CD4-positive, alpha-beta memory T cell (primary cell): ENCODE data around the gene TPGS2. TPM values are rescaled to one million over a fixed set of nuclear protein-coding genes. Genes with fewer than 3 reads are reported as not detected.

ENCODE experiments used
- CTCF ChIA-PET: fragments of 350-600 bp; sonication (Branson Sonifier 250); formaldehyde crosslinking; loops from one replicate; lab custom pipeline; 2021; ENCODE audit warnings: inconsistent platforms; ENCODE audit not compliant: partially characterized antibody; lab: Charles Lee
- POLR2A ChIA-PET: fragments of 350-600 bp; sonication (Branson Sonifier 250); formaldehyde crosslinking; loops from one replicate; lab custom pipeline; 2021; ENCODE audit not compliant: partially characterized antibody; lab: Charles Lee
- DNase-seq, 5 donors: peaks; one replicate each; pipeline versions ENCODE4 v3.0.0 to v3.0.0-alpha.2; 2020 to 2022; ENCODE audit warnings: mixed read lengths in 1 of 5
- H3K27ac ChIP-seq: one replicate; pipeline ENCODE4 v1.7.0; 2013; ENCODE audit warnings: low read depth, low read length
- H3K27me3 ChIP-seq: 2 replicates; pipeline ENCODE4 v1.7.0; 2013; ENCODE audit warnings: mild to moderate bottlenecking, low read length, moderate library complexity; ENCODE audit not compliant: insufficient read depth
- H3K36me3 ChIP-seq: 2 replicates; pipeline ENCODE4 v1.7.0; 2013; ENCODE audit warnings: mild to moderate bottlenecking, low read length, moderate library complexity; ENCODE audit not compliant: insufficient read depth
- H3K4me1 ChIP-seq: 2 replicates; pipeline ENCODE4 v1.7.0; 2013; ENCODE audit warnings: mild to moderate bottlenecking, low read length, moderate library complexity; ENCODE audit not compliant: insufficient read depth
- H3K4me3 ChIP-seq, 2 donors: one replicate each; pipeline ENCODE4 v1.7.0; 2013; ENCODE audit warnings: low read length in 2 of 2, mild to moderate bottlenecking in 1 of 2
- H3K9me3 ChIP-seq, 2 donors: one replicate each; pipeline ENCODE4 v1.7.0; 2013; ENCODE audit warnings: low read length in 2 of 2, control low read depth in 1 of 2; ENCODE audit not compliant: control insufficient read depth in 1 of 2
- H3K27ac Mint-ChIP-seq, 7 donors: one replicate each; pipeline ENCODE4 v1.8.0; 2020 to 2021; ENCODE audit warnings: mixed read lengths in 7 of 7, mild to moderate bottlenecking in 6 of 7, inconsistent platforms in 3 of 7, moderate library complexity in 3 of 7
- H3K27me3 Mint-ChIP-seq, 2 donors: one replicate each; pipeline ENCODE4 v1.8.0; 2020 to 2021; ENCODE audit warnings: mixed read lengths in 2 of 2
- H3K36me3 Mint-ChIP-seq, 2 donors: one replicate each; pipeline ENCODE4 v1.8.0; 2020 to 2021; ENCODE audit warnings: mixed read lengths in 2 of 2, inconsistent platforms in 1 of 2, mild to moderate bottlenecking in 1 of 2
- H3K4me1 Mint-ChIP-seq, 4 donors: one replicate each; pipeline ENCODE4 v1.8.0; 2020 to 2021; ENCODE audit warnings: mixed read lengths in 4 of 4, mild to moderate bottlenecking in 1 of 4
- H3K4me3 Mint-ChIP-seq, 8 donors: one replicate each; pipeline ENCODE4 v1.8.0; 2020 to 2021; ENCODE audit warnings: mixed read lengths in 8 of 8, mild to moderate bottlenecking in 7 of 8, moderate library complexity in 6 of 8, inconsistent platforms in 3 of 8
- H3K9me3 Mint-ChIP-seq, 8 donors: one replicate each; pipeline ENCODE4 v1.8.0; 2020 to 2021; ENCODE audit warnings: mixed read lengths in 8 of 8, mild to moderate bottlenecking in 5 of 8, inconsistent platforms in 3 of 8, moderate library complexity in 1 of 8
- intact Hi-C: fragments of 100-400 bp; cut with micrococcal nuclease; formaldehyde crosslinking; loops from one replicate; pipeline ENCODE4 v1.15.1; 2023
- polyA plus RNA-seq, 2 donors: library from polyadenylated mRNA; unstranded; fragments of 300-500 nt; fragmentation: Illumina TruSeq; gene quantifications; one replicate each; pipeline ENCODE4 v1.2.3, GENCODE V29; 2021
- total RNA-seq, 2 experiments: library from RNA; stranded (reverse); gene quantifications; one replicate each; pipeline ENCODE4 v1.2.3, GENCODE V29; 2021

TPGS2 gene
- total and polyA plus RNA-seq, 4 experiments from 2014 or later: 51.6 to 75.3 (median 62.1) TPM

DNA sequence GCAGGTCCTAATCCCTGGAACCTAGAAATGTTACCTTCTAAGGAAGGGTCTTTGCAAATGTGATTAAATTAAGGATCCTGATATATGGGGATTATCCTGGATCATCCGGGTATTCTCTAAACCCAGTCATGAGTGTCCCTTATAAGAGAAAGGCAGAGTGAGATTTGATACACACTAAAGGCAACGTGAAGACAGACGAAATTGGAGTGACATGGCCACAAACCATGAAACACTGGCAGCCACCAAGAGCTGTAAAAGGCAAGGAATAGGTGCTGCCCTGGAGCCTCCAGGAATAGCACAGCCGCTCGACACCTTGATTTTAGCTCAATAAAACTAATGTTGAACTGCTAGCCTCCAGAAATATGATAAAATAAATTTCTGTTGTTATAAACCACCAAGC is 45.0 kb downstream of the TPGS2 start:
- no peaks in the 10 kb centered on the region for H3K9me3 Mint-ChIP-seq

DNA sequence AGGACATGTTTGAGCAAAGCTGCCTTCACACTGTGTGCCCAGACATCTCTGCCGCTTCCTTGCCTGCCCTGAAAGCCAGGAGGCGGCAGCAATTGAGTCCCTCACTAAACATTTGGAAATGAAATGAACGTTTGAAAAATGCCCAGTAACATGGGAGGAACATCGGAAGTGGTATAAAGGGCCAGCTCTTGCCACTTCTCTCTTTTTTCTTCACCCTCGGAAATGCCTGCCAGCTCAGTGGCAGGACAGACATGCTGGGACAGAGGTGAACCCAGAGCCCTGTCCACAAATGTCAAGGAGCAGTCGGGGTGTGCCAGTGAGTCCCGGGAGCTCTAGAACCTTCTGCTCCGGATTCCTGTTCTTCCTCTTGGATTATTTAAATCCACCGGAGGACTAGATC is 46.1 kb downstream of the TPGS2 start:
- H3K9me3 ChIP-seq: no peaks in the 10 kb centered on the region
- no peaks in the 10 kb centered on the region for H3K36me3 ChIP-seq
- intact Hi-C loops: no loop called here
- H3K4me3 ChIP-seq: no peak overlapping the region
- H3K27ac ChIP-seq: no peak overlapping the region
- no peak for DNase-seq
- H3K9me3 Mint-ChIP-seq: no peaks in the 10 kb centered on the region
- no peaks in the 10 kb centered on the region for H3K27me3 Mint-ChIP-seq
- H3K27ac Mint-ChIP-seq: peak overlapping the region in 2 of 7 donors; percentile 29 to 37
- no peaks in the 10 kb centered on the region for H3K4me1 ChIP-seq
- CTCF ChIA-PET: no interaction called here
- no peak overlapping the region for H3K4me3 Mint-ChIP-seq
- POLR2A ChIA-PET: no interaction called here
- H3K36me3 Mint-ChIP-seq: peaks cover 26 to 28% of the 10 kb centered on the region in 2 donors
- H3K27me3 ChIP-seq: no peaks in the 10 kb centered on the region
- H3K4me1 Mint-ChIP-seq: peaks cover 0 to 5% (median 0%) of the 10 kb centered on the region in 4 donors

More for the DNA sequence above, 45.0 kb downstream of the TPGS2 start:
- Mint-ChIP-seq H3K4me3 (no peak overlapping the region), H3K4me1 (peaks cover 0 to 4% (median 0%) of the 10 kb centered on the region in 4 donors), H3K27ac (no peak overlapping the region), H3K27me3 (no peaks in the 10 kb centered on the region), H3K36me3 (peaks cover 30% of the 10 kb centered on the region in 2 donors)
- Histone ChIP-seq H3K27ac (no peak overlapping the region), H3K27me3 (no peaks in the 10 kb centered on the region), H3K9me3 (no peaks in the 10 kb centered on the region), H3K4me1 (no peaks in the 10 kb centered on the region), H3K36me3 (no peaks in the 10 kb centered on the region), H3K4me3 (no peak overlapping the region)
- ChIA-PET CTCF (no interaction called here), POLR2A (no interaction called here)
- intact Hi-C loops: no loop called here
- DNase-seq: no peak

GRCh38 chr18:36780748-36781147 is 48.1 kb downstream of the TPGS2 start:
- Histone ChIP-seq H3K4me3 (no peak overlapping the region), H3K36me3 (no peaks in the 10 kb centered on the region), H3K27me3 (no peaks in the 10 kb centered on the region), H3K9me3 (no peaks in the 10 kb centered on the region), H3K27ac (no peak overlapping the region), H3K4me1 (no peaks in the 10 kb centered on the region)
- Mint-ChIP-seq H3K4me1 (peaks cover 0 to 5% (median 0%) of the 10 kb centered on the region in 4 donors), H3K36me3 (peaks cover 14 to 20% of the 10 kb centered on the region in 2 donors), H3K27ac (no peak overlapping the region), H3K4me3 (no peak overlapping the region), H3K9me3 (no peaks in the 10 kb centered on the region), H3K27me3 (no peaks in the 10 kb centered on the region)
- ChIA-PET POLR2A (no interaction called here), CTCF (no interaction called here)
- no peak for DNase-seq
- intact Hi-C loops: no loop called here

- no peaks in the 10 kb centered on the region for H3K9me3 ChIP-seq
- intact Hi-C loops: no loop called here
Measured at GRCh38 chr18:36777566-36777965, 51.2 kb downstream of the TPGS2 start.

GRCh38 chr18:36776650-36777049 is 52.2 kb downstream of the TPGS2 start:
- H3K4me1 ChIP-seq: no peaks in the 10 kb centered on the region
- Mint-ChIP-seq H3K27me3 (no peaks in the 10 kb centered on the region), H3K36me3 (peaks cover 4 to 11% of the 10 kb centered on the region in 2 donors), H3K4me1 (peaks cover 0 to 5% (median 2%) of the 10 kb centered on the region in 4 donors), H3K9me3 (no peaks in the 10 kb centered on the region), H3K27ac (no peak overlapping the region), H3K4me3 (no peak overlapping the region)
- no peaks in the 10 kb centered on the region for H3K27me3 ChIP-seq
- no peaks in the 10 kb centered on the region for H3K9me3 ChIP-seq
- no peak for DNase-seq
- no peak overlapping the region for H3K4me3 ChIP-seq
- H3K36me3 ChIP-seq: no peaks in the 10 kb centered on the region
- ChIA-PET POLR2A (no interaction called here), CTCF (no interaction called here)
- H3K27ac ChIP-seq: no peak overlapping the region
- intact Hi-C loops: no loop called here

More at GRCh38 chr18:36777566-36777965, 51.2 kb downstream of the TPGS2 start:
- H3K4me1 Mint-ChIP-seq: peaks cover 0 to 5% (median 0%) of the 10 kb centered on the region in 4 donors
- peaks cover 4 to 11% of the 10 kb centered on the region in 2 donors for H3K36me3 Mint-ChIP-seq
- CTCF ChIA-PET: no interaction called here
- H3K9me3 Mint-ChIP-seq: no peaks in the 10 kb centered on the region
- DNase-seq: no peak
- Histone ChIP-seq H3K4me1 (no peaks in the 10 kb centered on the region), H3K36me3 (no peaks in the 10 kb centered on the region), H3K27ac (no peak overlapping the region), H3K27me3 (no peaks in the 10 kb centered on the region), H3K4me3 (no peak overlapping the region)
- H3K27ac Mint-ChIP-seq: no peak overlapping the region
- H3K4me3 Mint-ChIP-seq: no peak overlapping the region
- POLR2A ChIA-PET: interaction anchor here (1.0 kb wide), 1 partner anchor 51 kb away, joined by 4 read pairs; the partner anchor contains the start of genes KIAA1328 and TPGS2
- H3K27me3 Mint-ChIP-seq: no peaks in the 10 kb centered on the region

GRCh38 chr18:36775396-36775795 is 53.4 kb downstream of the TPGS2 start:
- H3K4me3 Mint-ChIP-seq: no peak overlapping the region
- no peak overlapping the region for H3K27ac Mint-ChIP-seq
- Histone ChIP-seq H3K27me3 (no peaks in the 10 kb centered on the region), H3K4me1 (no peaks in the 10 kb centered on the region), H3K36me3 (no peaks in the 10 kb centered on the region), H3K4me3 (no peak overlapping the region), H3K27ac (no peak overlapping the region), H3K9me3 (no peaks in the 10 kb centered on the region)
- H3K27me3 Mint-ChIP-seq: no peaks in the 10 kb centered on the region
- ChIA-PET CTCF (no interaction called here), POLR2A (no interaction called here)
- H3K9me3 Mint-ChIP-seq: peaks cover 0 to 3% (median 0%) of the 10 kb centered on the region in 8 donors
- peaks cover 0 to 9% of the 10 kb centered on the region in 2 donors for H3K36me3 Mint-ChIP-seq
- peaks cover 6 to 12% (median 8%) of the 10 kb centered on the region in 4 donors for H3K4me1 Mint-ChIP-seq
- intact Hi-C loops: no loop called here
- DNase-seq: no peak

GRCh38 chr18:36772241-36772723 is 56.5 kb downstream of the TPGS2 start:
- peaks cover 6 to 9% (median 7%) of the 10 kb centered on the region in 4 donors for H3K4me1 Mint-ChIP-seq
- ChIA-PET CTCF (no interaction called here), POLR2A (no interaction called here)
- H3K4me3 Mint-ChIP-seq: no peak overlapping the region
- H3K27me3 Mint-ChIP-seq: no peaks in the 10 kb centered on the region
- no peaks in the 10 kb centered on the region for H3K9me3 ChIP-seq
- H3K9me3 Mint-ChIP-seq: peaks cover 0 to 3% (median 0%) of the 10 kb centered on the region in 8 donors
- no peaks in the 10 kb centered on the region for H3K4me1 ChIP-seq
- no peak overlapping the region for H3K27ac Mint-ChIP-seq
- no peak overlapping the region for H3K27ac ChIP-seq
- H3K27me3 ChIP-seq: no peaks in the 10 kb centered on the region
- intact Hi-C loops: no loop called here
- H3K36me3 Mint-ChIP-seq: no peaks in the 10 kb centered on the region
- H3K4me3 ChIP-seq: no peak overlapping the region
- DNase-seq: no peak
- H3K36me3 ChIP-seq: no peaks in the 10 kb centered on the region
